Erythroblast (primary cell): ENCODE measurements around the gene APLP2.

Experiments
- GATA1 ChIP-seq: IDR thresholded peaks from 2 replicates; pipeline ENCODE4 v1.6.1; 2011; ENCODE audit warnings: low read depth, mild to moderate bottlenecking, control low read depth, low read length, moderate library complexity
- POLR2A ChIP-seq: IDR thresholded peaks from 2 replicates; pipeline ENCODE4 v1.6.1; 2011; ENCODE audit warnings: mild to moderate bottlenecking, low read length

DNA sequence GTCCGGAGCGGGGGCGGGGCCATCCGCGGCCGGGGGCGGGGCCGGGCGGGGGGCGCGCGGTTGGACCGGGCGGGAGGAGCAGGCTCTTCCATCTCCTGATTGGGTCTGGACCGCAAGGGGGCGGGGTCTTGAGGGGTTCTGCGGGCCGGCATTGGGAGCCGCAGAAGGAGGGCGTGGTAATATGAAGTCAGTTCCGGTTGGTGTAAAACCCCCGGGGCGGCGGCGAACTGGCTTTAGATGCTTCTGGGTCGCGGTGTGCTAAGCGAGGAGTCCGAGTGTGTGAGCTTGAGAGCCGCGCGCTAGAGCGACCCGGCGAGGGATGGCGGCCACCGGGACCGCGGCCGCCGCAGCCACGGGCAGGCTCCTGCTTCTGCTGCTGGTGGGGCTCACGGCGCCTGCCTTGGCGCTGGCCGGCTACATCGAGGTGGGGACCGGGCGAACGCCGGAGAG lies at the start of gene APLP2:
- TF ChIP-seq POLR2A: peak; percentile 89
- no peak for TF ChIP-seq GATA1
